Measurements from ENCODE around the gene FBXL19. TPM values are rescaled to one million over a fixed set of nuclear protein-coding genes. Genes with fewer than 3 reads are reported as not detected.

FBXL19 gene
- total and polyA plus RNA-seq, 2 of the 8 experiments (the other 6 are each of a cell fraction or from before 2014, with no cell fraction given) = 47.2 to 72.2 TPM

- Histone ChIP-seq H3K27ac (ENCODE audit: low read depth, low read length) (no peak overlapping the region), H4K8ac (ENCODE audit: extremely low read depth, insufficient read depth, low read length) (no peak overlapping the region), H2BK12ac (ENCODE audit: low read depth, low read length) (no peak overlapping the region), H4K91ac (replicated peaks; ENCODE audit: insufficient read length, low read length) (no peak overlapping the region), H3K9me3 (ENCODE audit: insufficient read depth in 2 of 2, low read depth in 1 of 2, low read length in 1 of 2) (no peaks in the 10 kb centered on the region), H3K4me1 (replicated peaks in 1 of 4; ENCODE audit: control insufficient read depth in 3 of 4, insufficient read depth in 4 of 4, low read length in 3 of 4) (peaks cover 0 to 5% (median 1%) of the 10 kb centered on the region in 4 experiments; a peak in 2 of 7 replicates), H3K9ac (replicated peaks in 1 of 4; ENCODE audit: extremely low read depth in 1 of 4, low read depth in 3 of 4, low read length in 3 of 4) (no peak overlapping the region), H3K4me2 (ENCODE audit: insufficient read depth in 1 of 2, low read depth in 2 of 2, low read length in 2 of 2) (no peak overlapping the region), H3K56ac (replicated peaks; ENCODE audit: insufficient read length, low read depth, low read length) (no peak overlapping the region), H3K79me1 (ENCODE audit: low read depth, low read length) (peaks cover 3% of the 10 kb centered on the region; the same call in 1 of the 2 replicates), H2AFZ (ENCODE audit: low read length) (no peak overlapping the region), H2BK120ac (replicated peaks; ENCODE audit: low read depth, low read length) (no peak overlapping the region), H2AK5ac (ENCODE audit: low read depth, low read length) (no peak overlapping the region), H3K14ac (ENCODE audit: insufficient read length) (no peak overlapping the region), H3K23ac (ENCODE audit: insufficient read length) (no peak overlapping the region), H2BK20ac (ENCODE audit: low read length) (no peak overlapping the region), H2BK15ac (ENCODE audit: low read length) (no peak overlapping the region), H3K4me3 (ENCODE audit: extremely low read depth in 1 of 4, insufficient read depth in 2 of 4, low read depth in 3 of 4, low read length in 4 of 4) (no peak overlapping the region), H3K23me2 (ENCODE audit: low read depth, low read length) (no peaks in the 10 kb centered on the region), H3K18ac (ENCODE audit: extremely low read depth, low read length) (no peak overlapping the region), H3K27me3 (replicated peaks in 1 of 4; ENCODE audit: control insufficient read depth in 3 of 4, extremely low read depth in 1 of 4, insufficient read depth in 3 of 4, low read length in 3 of 4) (no peaks in the 10 kb centered on the region), H4K20me1 (replicated peaks in 1 of 2; ENCODE audit: control insufficient read depth in 1 of 2, insufficient read depth in 2 of 2, low read length in 2 of 2) (peaks cover 5 to 10% of the 10 kb centered on the region in 2 experiments), H3K4ac (replicated peaks; ENCODE audit: insufficient read length, low read depth, low read length) (no peak overlapping the region), H2BK5ac (ENCODE audit: low read depth, low read length) (no peak overlapping the region), H3K79me2 (ENCODE audit: control insufficient read depth in 1 of 2, insufficient read depth in 2 of 2, low read length in 2 of 2) (no peaks in the 10 kb centered on the region; a peak in 1 of 4 replicates), H3K36me3 (ENCODE audit: control insufficient read depth in 2 of 4, insufficient read depth in 4 of 4, low read length in 3 of 4) (peaks cover 13 to 53% (median 31%) of the 10 kb centered on the region in 4 experiments; a peak in 7 of 8 replicates), H4K5ac (ENCODE audit: insufficient read length, low read depth, low read length) (no peak overlapping the region)
- POLR2A ChIA-PET (ENCODE audit: partially characterized antibody) = interaction anchor here (0.6 to 12.0 kb wide), 5 partner anchors 4 to 153 kb away, joined by 3 to 105 read pairs (median 7); partner anchors contain the start of genes CTF1, FBXL19 and ORAI3
- no peak for FAIRE-seq
- DNase-seq (ENCODE audit: low read depth in 1 of 2, low spot score in 2 of 2) = no peak
- CTCF ChIA-PET (ENCODE audit: partially characterized antibody) = interaction anchor here (0.6 to 3.4 kb wide), 3 partner anchors 11 to 1282 kb away, joined by 3 to 31 read pairs (median 4); no protein-coding TSS in a partner anchor
- 78% methylated on average over 12 of the region's 12 CpGs; no CpG with 5 or more reads in 1 of the 2 experiments for WGBS, 2 experiments (ENCODE audit: extremely low coverage in 1 of 2, insufficient coverage in 1 of 2, insufficient read length in 1 of 2, insufficient replicate concordance in 2 of 2, low coverage in 1 of 2, low lambda C conversion rate in 2 of 2, missing lambda C conversion rate in 1 of 2)
- TF ChIP-seq NANOG (IDR thresholded peaks at IDR 0.05; ENCODE audit: insufficient read depth, low read depth, low read length, poor library complexity, severe bottlenecking) = no peak
- TF ChIP-seq SP1 (IDR thresholded peaks at IDR 0.05; ENCODE audit: low read depth, low read length) = no peak
- no peak for TF ChIP-seq CTCF (IDR thresholded peaks at IDR 0.05; ENCODE audit: control extremely low read depth in 1 of 3, insufficient read depth in 1 of 3, low read depth in 1 of 3, low read length in 3 of 3)
- TF ChIP-seq PHF8 (conservative IDR thresholded peaks at IDR 0.05; ENCODE audit: low read depth, low read length) = no peak
- TF ChIP-seq ZNF274 (IDR thresholded peaks at IDR 0.05; ENCODE audit: borderline replicate concordance, extremely low read depth, low read length) = no peak
- TF ChIP-seq MAX (IDR thresholded peaks at IDR 0.05) = no peak
These were observed 7.8 kb downstream of the FBXL19 start for GRCh38 chr16:30931068-30931650.
